COR-L47 (cell line): ENCODE measurements around the gene SPDEF.

Experiments
- DNase-seq: peaks from one replicate; lab custom pipeline; 2025; lab: John Stamatoyannopoulos, UW

SPDEF gene

DNA sequence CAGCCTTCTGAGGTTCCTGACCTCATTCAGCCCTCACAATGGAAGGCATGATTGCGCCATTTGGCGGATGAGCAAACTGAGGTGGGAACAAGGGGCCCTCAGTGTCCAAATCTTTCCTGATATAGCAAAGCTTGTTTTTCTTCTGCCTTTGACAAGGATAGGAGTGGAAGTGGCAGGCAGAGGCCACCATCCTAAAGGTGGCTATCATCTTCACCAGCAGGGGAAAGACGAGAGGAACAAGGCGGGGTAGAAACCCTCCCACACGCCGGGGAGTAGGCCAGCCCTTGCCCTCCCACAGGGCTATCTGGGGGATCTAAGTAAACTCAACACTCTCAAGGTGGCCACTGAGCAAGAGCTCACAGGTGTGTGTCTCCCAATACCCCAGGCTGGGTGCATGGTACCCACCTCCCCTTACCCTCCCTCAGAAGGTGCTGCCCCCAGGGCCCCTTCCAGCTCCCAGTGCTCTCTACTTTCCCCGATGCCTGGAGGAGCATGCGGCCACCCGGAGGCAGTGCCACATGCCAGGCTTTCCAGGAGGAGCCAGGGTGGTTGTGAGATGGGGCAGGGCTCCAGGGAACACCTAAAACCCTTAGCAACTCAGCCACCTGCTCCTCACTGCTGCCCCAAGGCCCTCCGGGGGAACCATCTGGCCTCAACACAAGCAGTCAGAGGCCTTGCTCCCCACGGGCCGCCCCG, 11.2 kb downstream of the SPDEF start:
- DNase-seq, result no peak

DNA sequence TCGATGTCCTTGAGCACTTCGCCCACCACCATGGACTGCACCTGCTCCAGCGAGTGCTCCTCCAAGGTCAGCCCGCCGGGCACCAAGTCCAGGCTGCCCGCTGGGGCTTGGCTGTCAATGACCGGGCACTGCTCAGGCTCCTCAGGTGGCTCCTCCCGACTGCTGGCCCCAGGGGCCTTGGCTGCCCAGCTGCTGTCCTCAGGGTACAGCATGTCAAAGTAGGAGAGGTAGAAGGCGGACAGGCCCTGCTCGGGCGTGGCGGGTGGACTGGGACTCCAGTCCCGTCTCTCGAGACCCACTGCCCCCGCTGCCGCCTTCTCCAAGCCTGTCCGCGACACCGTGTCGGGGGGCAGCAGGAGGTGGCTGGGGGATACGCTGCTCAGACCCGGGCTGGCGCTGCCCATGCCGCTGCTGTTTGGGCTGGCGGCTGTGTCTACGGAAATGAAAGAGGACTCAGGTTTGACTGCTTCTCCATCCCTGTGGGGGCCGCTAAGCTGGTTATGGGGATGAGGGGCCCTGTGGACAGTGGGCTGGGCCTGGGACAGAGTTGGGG, 12.0 kb downstream of the SPDEF start:
- no peak for DNase-seq

GRCh38 chr6:34543421-34543820, 12.7 kb downstream of the SPDEF start:
- no peak for DNase-seq

GRCh38 chr6:34540841-34541240, 15.3 kb downstream of the SPDEF start:
- DNase-seq, result no peak

DNA sequence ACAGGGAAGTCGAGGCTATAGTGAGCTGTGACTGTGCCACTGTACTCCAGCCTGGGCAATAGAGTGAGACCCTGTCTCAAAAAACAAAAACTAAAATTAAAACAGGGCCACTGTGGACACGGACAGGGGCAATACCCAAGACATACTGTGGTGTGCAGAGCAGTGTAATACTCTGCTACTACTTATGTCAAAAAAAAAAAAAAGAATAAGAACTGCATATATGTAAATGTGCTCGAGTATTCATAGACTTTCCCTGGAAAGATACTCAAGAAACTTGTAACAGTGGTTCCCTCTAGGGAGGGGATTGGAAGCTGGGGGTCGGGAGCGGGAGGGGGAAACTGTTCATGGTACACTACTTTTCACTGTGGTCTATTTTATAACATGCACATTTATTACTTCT, 15.9 kb downstream of the SPDEF start:
- DNase-seq, result no peak

DNA sequence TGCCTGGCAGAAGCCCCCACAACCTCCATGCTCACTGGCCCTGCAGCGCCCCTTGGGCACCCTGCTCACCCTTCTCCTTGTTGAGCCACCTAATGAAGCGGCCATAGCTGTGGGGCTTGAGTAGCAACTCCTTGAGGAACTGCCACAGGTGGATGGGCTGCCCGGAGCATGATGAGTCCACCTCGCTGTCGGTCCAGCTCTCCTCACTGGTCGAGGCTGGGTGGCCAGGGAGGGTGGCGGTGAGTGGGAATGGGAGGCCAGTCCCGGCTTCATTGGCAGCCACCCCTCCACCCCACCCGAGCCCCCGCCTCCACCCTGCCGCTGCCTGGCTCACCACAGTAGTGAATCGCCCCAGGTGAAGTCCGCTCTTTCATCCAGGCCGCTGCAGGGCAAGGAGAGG, 16.9 kb downstream of the SPDEF start:
- no peak for DNase-seq

GRCh38 chr6:34538581-34538980, 17.5 kb downstream of the SPDEF start:
- peak; percentile 58 for DNase-seq

GRCh38 chr6:34537922-34538550, 18.1 kb downstream of the SPDEF start:
- no peak for DNase-seq

DNA sequence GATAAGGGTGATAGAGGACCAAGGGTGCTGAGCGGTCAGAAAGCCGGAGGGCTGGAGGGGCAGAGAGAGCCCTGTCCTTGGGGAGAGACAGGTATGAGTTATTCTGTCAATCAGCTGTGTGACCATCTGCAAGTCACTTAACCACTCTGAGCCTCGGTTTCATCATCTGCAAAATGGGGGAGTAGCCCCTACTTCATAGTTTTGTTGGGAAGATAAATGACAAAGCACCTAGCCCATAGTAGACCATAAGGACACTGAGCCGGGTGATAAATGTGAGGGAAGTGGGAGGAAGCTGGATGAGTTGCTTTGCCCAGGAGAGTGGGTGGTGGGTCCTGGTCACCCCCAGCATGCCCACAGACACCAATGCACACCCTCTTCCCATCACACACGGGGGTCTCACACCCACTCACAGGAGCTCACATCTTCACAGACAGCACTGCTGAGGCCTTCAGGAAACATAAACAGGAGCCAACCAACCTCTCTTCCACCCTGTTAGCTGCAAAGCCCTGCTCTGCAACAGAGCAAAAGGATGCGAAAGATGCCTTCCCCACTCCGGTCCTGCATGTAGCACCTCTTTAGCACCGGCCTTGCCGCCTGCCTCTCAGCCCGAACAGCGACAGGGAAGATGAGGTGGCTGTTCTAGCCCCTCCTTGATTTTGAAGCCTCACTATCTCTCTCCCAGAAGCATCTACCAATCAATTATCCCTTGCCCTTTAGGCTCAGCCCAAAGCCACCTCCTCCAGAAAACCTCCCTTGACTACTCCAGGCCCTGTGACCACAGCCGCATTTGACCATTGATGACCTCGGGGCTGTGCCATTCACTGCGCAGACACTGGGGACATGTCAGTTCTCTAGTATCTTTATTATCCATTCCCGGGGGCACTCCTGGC, 18.9 kb downstream of the SPDEF start:
- DNase-seq, result no peak

- peak; percentile 96 for DNase-seq
Observed at GRCh38 chr6:34536251-34536958, 19.7 kb downstream of the SPDEF start.

GRCh38 chr6:34535646-34536045, 20.5 kb downstream of the SPDEF start:
- no peak for DNase-seq

DNA sequence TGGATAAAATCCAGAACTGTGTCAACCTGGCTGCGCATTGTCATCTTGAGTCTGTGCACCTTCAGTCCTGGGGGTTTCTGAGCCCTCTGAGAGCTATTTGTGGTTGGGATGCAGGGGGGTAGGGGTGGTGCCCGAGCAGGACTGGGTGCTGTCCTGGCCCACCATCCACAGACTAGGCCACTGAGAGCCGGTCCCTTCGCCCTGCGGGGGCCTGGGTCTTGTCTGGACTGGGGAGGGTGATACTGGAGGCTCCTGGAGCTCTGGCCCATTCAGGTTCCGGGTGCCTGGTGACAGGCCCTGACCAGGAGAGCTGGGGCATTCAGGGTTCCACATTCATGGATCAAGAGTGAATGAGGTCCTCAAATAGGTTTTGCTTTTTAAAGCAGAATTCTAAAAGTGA, 20.9 kb downstream of the SPDEF start:
- no peak for DNase-seq

DNA sequence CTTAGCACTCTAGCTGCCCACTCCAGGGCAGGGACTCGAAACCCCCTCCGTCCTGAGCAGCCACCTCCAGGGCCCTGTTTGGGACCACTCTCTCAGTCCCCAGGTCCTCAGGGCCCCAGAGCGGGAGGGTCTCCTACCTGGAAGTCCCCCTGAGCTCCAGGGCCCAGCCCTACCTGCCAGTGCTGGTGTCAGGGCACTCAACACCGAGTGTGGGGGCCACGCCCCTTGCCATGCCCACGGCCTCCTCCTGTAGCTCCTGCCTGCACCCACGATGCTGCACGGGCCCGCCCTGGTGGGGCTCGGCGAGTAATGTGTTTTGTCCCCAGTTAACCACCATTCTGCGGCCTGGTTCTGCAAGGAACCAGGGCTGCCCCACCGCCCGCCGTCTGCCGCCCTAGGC, 21.5 kb downstream of the SPDEF start:
- no peak for DNase-seq

GRCh38 chr6:34534146-34534545, 22.0 kb downstream of the SPDEF start:
- no peak for DNase-seq

GRCh38 chr6:34532230-34532629, 23.9 kb downstream of the SPDEF start:
- no peak for DNase-seq

DNA sequence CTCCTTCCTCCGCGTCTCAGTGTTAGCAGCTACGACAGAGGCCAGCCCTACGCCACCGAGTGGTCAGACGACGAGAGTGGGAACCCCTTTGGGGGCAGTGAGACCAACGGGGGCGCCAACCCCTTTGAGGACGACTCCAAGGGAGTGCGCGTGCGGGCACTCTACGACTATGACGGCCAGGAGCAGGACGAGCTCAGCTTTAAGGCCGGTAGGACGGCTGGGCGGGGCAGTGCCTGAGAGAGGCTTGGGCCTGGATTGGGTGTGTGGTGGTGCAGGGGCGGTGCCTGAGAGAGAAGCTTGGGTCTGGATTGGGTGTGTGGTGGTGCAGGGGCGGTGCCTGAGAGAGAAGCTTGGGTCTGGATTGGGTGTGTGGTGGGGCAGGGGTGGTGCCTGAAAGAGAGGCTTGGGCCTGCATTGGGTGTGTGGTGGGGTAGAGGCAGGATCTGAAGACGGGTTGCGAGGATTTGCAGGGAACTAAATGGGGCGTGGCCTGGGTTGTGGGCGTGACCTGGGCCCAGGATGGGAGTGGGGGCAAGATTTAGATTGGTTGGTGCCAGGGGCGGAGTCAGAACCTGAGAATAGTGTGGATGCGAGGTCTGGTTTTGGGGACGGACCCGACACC, 24.4 kb downstream of the SPDEF start:
- DNase-seq, result no peak

- no peak for DNase-seq
Observed at GRCh38 chr6:34530753-34531365, 25.3 kb downstream of the SPDEF start.

DNA sequence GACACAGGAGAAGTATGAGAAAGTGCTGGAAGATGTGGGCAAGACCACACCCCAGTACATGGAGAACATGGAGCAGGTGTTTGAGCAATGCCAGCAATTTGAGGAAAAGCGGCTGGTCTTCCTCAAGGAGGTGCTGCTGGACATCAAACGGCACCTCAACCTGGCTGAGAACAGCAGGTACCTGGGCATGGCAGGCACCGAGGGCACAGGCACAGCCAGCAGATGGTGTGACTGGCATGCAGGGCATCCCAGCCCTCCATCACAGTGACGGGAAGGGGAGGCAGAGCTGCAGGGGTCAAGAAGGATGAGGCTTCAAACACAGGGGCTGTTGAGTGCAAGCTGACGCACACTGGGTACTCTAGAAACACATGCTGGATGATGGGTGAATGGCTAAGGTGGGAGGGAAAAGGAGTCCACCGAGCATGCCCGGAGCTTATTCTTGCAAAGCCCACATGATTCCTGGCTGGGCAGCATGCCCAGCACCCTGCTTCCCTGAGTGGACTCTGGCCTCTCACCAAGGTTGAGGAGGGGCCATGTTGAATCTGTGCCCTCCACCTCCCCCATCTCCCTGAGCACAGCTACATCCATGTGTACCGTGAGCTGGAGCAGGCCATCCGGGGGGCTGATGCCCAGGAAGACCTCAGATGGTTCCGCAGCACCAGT, 26.3 kb downstream of the SPDEF start:
- peak; percentile 59 for DNase-seq

GRCh38 chr6:34528996-34529664, 27.0 kb downstream of the SPDEF start:
- DNase-seq, result no peak
